ENCODE measurements around the gene SHTN1.

- TF ChIP-seq CTCF (conservative IDR thresholded peaks at IDR 0.05 in 1 of 2, IDR thresholded peaks at IDR 0.05 in 1 of 2; ENCODE audit: low read depth in 1 of 2, low read length in 2 of 2) (no peak), EZH2 (IDR thresholded peaks at IDR 0.05; ENCODE audit: low read length, missing control alignments) (no peak)
Measured at GRCh38 chr10:116861796-116862195, 143.2 kb downstream of the SHTN1 start.

Measured in fibroblast of lung (primary cell).